Measurements from ENCODE around the gene USH2A.
"Not testable (repeated sequence)": the region's sequence is repeated elsewhere in the genome, so short reads cannot be mapped to it uniquely, and the experiment has no call there.

USH2A gene

GRCh38 chr1:216193839-216194443 is 229.3 kb downstream of the USH2A start:
- no peak for DNase-seq (ENCODE audit: low spot score)

GRCh38 chr1:216190438-216190837 is 232.8 kb downstream of the USH2A start:
- no peak for DNase-seq (ENCODE audit: low spot score)

GRCh38 chr1:216186816-216187215 is 236.4 kb downstream of the USH2A start:
- no peak for DNase-seq (ENCODE audit: low spot score)

- DNase-seq (ENCODE audit: low spot score): no peak
Observed at GRCh38 chr1:216186141-216186540, 237.1 kb downstream of the USH2A start.

- DNase-seq (ENCODE audit: low spot score): no peak
Observed at GRCh38 chr1:216184126-216184680, 239.0 kb downstream of the USH2A start.

- no peak for DNase-seq (ENCODE audit: low spot score)
Observed at GRCh38 chr1:216183454-216183853, 239.8 kb downstream of the USH2A start.

- DNase-seq (ENCODE audit: low spot score): no peak
Observed at GRCh38 chr1:216183007-216183406, 240.2 kb downstream of the USH2A start.

GRCh38 chr1:216181590-216181989 is 241.7 kb downstream of the USH2A start:
- DNase-seq (ENCODE audit: low spot score): no peak

- DNase-seq (ENCODE audit: low spot score): no peak
Observed at GRCh38 chr1:216178281-216178680, 245.0 kb downstream of the USH2A start.

- DNase-seq (ENCODE audit: low spot score): no peak
Observed at GRCh38 chr1:216176970-216177369, 246.3 kb downstream of the USH2A start.

GRCh38 chr1:216175714-216176113 is 247.5 kb downstream of the USH2A start:
- DNase-seq (ENCODE audit: low spot score): no peak

GRCh38 chr1:216173376-216173995 is 249.8 kb downstream of the USH2A start:
- DNase-seq (ENCODE audit: low spot score): no peak

GRCh38 chr1:216169351-216169750 is 253.9 kb downstream of the USH2A start:
- no peak for DNase-seq (ENCODE audit: low spot score)

GRCh38 chr1:216168546-216168945 is 254.7 kb downstream of the USH2A start:
- DNase-seq (ENCODE audit: low spot score): no peak

- no peak for DNase-seq (ENCODE audit: low spot score)
Observed at GRCh38 chr1:216154063-216154462, 269.2 kb downstream of the USH2A start.

- DNase-seq (ENCODE audit: low spot score): no peak
Observed at GRCh38 chr1:216153130-216153529, 270.1 kb downstream of the USH2A start.

- not testable (repeated sequence) for DNase-seq (ENCODE audit: low spot score)
Observed at GRCh38 chr1:216145451-216146018, 277.7 kb downstream of the USH2A start.

GRCh38 chr1:216144661-216145450 is 278.4 kb downstream of the USH2A start:
- no peak for DNase-seq (ENCODE audit: low spot score)

GRCh38 chr1:216142921-216143320 is 280.3 kb downstream of the USH2A start:
- DNase-seq (ENCODE audit: low spot score): no peak

GRCh38 chr1:216140730-216141524 is 282.3 kb downstream of the USH2A start:
- no peak for DNase-seq (ENCODE audit: low spot score)

- DNase-seq (ENCODE audit: low spot score): no peak
Observed at GRCh38 chr1:216124192-216124781, 299.0 kb downstream of the USH2A start.
